SKM-1 treated with dmso at 0.1 percent for 144 hours (cell line): ENCODE measurements around the gene MYL12A.

Experiments used
- DNase-seq: peaks from one replicate; lab custom pipeline; 2025; ENCODE audit not compliant: unreplicated experiment; lab: John Stamatoyannopoulos, UW

Gene MYL12A

DNA sequence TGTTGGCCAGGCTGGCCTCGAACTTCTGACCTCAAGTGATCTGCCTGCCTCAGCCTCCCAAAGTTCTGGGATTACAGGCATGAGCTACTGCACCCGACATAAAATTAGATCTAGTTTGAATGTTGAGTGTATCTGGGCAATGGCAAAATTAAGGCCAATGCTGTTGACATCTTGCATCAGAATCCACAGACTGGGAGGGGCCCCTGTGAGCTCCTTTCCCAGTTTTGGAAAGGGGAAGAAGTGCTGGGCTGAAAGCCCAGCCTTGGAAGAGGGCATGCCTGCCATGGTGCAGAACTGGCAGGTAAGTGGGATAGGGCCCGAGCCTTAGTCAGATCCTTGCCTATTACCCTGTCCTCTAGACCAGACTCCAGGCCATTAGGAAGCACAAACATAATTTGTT, 23.4 kb upstream of the MYL12A start:
- no peak for DNase-seq

DNA sequence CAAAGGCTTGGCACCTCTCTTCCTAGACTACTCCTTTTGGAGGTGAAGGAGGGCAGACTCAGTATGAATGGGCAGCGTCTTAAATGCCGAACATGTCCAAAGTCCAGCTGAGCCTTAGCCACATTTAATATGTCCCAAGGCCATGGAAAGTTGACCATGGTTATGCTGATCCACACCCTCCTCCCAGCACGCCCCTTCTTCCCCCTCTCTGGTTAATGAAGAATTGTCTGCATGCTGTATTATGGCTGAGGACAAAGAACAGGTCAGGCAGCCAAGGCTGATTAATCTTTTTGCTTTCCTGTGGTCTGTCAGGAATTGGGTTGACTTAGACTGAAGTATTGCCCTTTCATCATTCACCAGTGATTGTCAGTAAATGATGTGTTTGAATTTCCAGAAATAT, 22.0 kb upstream of the MYL12A start:
- DNase-seq: no peak

DNA sequence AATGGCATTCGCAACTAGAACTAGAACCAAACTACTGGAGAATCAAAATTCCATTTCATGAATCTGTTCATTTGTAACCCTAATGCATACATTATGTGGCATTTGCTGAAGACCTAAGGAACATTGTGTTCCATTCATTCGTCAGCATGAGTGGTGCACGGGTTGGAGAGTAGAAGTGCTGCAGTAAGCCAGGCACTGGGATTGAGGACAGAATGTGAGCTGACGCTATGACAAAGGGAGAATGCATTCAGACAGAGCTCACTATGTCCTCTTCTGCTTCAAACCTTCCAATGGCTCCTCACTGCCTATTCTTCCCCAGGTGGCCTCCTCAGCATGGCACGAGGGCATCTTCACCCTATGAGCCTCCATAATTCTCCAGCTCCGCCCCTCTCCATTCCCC, 21.6 kb upstream of the MYL12A start:
- DNase-seq: no peak

DNA sequence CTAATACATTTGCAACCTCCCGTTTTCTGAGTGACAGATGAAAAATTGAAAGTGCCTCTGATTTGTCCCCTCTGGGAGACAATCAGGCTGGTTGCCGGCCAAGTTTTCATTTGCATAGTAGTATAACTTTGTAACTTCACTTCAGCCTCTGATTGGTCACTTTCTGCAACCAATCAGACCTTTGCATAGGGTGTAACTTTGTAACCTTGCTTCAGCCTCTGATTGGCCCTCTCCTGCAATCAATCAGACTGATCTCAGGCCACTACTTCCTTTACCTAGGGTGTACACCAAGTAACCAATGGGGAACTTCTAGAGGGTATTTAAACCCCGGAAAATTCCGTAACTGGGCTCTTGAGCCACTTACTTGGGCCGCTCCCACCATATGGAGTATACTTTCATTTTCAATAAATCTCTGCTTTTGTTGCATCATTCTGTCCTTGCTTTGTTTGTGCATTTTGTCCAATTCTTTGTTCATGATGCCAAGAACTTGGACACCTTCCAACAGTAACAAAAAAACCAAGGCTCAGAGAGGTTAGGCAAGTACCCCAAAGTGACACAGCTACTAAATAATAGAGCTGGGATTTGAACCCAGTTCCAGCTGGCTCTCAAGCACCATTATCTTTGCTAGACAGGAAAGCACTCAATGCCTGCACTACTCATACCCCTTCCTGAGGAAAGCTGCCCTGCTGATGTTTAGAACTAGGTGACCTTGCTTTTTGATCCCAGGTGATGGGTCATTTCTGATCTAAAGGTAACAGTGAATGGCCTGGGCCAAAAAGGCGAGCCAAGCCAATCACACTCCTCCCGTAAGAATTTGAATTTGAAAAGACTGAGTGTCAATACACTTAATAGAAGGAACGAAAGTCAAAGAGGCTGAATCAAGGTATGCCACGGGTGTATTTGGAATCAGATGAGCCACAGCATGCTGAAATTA, 16.9 kb upstream of the MYL12A start:
- DNase-seq: no peak

DNA sequence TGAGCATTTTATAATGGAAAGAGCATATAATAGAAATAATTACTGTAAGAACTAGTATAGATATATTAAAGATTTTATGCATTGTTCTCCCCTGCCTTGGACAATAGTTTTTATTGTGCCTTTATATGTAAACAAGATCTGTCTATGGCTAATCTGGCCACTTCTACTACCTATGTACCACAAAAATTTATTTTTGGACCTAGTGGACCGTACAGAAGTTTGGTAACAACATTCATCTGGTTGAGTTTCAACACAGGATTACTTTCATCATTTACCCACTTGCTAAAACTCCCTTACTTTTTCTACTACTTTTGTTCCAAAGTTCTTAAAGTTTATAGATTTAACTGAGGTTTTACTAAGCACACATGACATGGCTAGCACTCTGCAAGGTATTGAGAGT, 14.6 kb upstream of the MYL12A start:
- no peak for DNase-seq

DNA sequence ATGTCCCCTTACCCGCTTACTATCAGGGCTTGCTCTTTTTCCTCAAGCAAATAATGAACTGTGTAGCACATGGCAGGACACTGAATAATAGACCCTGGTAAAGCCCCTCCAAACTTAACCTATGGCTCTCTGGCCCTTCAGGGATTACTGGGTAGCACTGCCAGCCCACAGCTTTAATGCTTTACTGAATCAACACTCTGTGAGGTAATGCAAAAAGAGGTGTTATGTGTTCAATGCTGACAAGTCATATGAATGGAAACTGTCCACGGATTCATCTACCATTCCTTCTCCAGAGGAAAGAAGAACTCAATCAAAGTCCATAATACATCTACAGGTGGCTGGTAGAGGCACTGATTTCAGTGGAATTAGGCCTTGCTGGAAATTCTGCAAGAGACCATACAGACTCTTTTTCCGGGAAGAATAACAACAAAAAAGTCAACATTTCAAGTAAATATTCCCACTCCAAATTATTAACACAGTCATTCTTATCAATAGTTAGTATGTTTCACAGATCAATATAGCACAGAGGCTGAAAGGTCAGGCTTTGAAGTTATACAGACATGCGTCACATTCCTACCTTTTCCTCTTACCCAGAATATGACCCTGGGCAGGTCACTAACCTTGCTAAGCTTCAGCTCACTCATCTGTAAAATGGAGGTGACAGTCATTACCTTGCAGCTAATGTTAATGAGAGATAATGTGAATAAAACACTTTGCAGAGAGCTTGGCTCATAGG, 14.0 kb upstream of the MYL12A start:
- DNase-seq: no peak

DNA sequence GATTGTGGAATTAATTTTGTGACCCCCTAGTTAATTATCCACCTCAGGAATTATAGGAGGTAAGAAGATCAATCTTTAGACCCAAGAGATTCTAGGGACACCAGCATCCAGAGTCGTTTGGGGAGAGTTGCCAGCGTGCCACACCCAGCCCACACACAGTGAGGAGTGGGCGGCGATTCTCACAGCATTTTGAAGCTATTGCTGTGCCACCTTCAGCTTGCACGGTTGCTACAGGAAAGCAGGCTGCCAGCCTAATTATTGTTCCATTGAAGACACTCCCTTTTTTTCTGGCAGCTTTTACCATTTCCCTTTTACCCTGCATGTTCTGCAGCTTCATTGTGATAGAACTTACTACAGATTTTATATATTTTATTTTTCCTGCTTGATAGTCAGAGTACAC, 13.1 kb upstream of the MYL12A start:
- DNase-seq: no peak

DNA sequence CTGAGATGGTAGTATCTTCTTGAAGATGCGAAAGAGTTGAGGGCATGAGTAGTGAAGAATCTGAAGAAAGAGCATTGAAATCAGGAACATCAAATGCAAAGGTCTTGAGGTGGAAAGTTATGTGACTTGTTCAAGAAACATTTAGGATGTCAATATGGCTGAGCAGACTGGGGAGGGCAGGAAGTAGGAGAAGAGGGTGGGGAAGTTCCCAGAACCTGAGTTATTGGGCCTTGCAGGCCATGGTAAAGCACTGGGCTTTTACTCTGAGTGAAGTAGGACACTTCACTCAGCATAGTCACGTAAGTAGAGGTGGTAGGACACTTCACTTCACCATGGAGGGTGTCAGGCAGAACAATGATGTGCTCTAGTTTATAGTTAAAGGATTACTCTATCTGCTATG, 11.8 kb upstream of the MYL12A start:
- no peak for DNase-seq

DNA sequence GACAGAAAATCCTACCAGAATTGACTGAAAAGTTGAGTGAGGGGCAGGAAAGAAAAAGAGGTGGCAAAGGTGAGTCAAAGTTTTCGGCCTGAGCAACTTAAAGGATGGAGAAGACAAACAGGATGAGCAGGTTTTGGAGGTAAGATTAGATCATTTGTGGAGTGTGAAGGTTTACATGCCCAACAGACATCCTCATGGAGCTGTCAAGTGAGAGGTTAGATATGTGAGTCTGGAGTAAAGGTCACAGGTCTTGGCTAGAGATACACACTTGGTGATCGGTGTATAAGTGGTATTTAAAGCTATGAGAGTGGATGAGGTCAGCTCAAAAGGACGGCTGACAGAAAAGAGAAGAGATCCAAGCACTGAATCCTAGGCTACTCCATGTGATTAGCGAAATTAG, 11.1 kb upstream of the MYL12A start:
- no peak for DNase-seq

DNA sequence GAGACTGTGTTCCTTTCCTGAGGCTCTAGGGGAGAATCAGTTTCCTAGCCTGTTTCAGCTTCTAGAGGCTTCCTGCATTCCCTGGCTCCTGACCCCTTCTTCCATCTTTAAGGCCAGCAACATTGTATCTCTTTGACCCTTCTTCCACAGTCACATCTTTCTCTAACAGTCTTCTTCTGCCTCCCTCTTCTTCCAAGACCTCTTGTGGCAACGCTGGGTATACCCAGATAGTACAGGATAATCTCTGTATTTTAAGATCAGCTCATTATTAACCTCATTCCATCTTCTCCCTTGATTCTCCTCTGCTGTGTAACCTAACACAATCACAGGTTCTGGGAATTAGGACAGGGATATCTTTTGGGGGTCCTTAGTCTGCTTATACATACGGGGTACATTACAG, 8.9 kb upstream of the MYL12A start:
- no peak for DNase-seq

DNA sequence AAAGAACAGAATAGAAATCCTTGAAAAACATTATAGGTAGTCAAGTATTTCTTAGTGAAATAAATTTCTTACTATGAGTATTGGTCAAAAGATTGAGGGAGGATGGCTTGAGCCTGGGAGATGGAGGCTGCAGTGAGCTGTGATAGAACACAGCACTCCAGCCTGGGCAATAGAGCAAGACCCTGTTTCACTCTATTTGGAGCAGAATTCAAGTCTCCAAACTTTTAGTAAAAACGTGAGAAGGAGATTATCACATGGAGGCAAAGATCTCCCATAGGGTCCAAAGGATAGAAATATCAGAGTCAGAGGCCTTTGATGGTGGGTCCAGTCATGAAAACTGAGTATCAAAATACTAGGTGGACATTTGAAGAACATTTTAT, 2.4 kb upstream of the MYL12A start:
- no peak for DNase-seq

DNA sequence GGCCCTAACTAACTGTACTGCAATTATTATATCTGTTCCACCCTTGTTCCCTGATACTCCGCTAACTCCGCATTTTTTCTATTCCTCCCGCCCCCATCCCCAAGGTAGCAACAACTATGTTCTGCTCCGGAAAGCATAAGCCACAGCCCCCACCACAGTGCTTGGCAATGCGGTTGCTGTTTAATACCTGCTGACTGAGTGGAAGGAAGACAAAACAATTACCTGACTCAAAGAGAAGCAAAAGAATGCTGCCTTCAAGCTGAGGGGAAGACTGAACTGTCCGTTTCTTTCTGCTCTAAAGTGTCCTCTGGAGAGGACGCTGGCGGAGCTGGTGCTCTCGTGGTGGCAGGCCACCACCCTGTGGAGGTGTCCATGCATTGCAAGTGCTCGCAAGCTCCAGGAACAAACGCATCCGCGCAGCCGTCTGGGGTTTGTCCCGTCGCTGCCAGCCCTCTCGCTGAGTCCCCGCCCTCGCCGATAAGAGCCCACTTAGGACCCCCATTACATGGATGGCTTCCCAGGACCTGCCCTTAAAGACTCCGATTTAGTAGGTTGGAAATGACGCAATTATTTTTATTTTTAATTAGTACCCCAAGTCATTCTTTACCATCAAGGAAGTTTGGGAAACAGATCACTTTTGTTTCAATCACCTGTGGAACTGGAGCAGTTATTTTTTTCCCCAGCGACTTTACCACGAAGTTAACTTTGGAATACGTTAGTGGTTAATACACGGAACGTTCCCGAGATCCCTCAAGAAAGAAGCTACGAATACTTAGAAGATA, 1.6 kb upstream of the MYL12A start:
- DNase-seq: peak; percentile 82

DNA sequence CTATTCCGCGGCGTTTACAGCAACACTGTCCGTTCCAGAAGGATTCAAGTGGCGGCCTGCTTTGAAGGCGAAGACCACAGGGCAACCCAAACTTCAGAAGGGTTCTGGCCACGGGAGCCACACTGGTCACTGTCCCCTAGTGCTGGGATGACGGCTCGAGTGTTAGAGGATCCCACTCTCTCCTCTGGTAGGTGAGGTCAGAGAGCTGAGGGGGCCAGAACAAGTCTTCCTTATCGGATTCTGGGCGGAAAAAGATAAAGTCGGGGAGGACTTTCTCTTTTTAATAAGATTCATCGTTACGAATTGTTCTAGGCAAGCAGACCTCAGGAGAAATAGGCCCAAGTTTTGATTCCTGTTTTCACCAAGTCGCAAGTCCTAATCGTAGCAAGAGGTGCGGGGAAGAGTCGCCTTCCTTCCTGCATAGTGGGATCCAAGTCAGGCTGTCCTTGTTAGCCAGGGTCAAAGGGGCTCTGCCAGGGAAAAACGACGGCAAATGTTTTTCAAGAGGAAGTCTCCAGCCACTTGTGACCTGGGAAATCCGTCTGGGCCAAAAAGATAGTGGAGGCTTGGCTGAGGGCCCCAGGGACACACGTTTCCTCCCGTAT, 864 bp upstream of the MYL12A start:
- peak; percentile 60 for DNase-seq

DNA sequence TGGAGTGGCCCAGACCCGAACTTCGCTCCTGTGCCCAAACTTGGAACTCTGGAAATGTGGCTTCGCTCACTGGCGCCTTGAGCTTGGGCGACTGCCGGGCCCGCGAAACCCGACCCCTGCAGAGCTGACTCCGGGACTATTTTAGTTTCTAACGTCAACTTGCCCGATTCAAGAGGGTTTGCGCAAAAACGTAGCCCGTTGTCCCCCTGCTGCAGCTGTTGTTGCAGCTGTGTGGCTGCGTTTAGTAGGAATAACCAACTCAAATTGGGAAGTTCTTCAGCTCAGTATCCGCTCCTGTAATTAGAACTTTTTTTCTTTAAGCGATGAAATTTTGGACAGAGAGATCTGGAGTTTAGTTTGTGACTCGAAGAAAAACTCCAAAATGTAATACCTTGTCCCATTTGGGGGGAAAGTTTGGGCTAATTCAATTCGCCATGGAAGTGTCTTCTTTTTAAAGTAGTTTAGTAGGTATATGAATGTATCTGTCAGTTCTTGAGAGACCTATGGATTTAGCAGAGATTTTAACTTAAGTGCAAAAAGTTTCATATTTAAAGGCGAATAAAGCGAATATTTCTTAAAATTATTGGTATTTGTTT, 559 bp downstream of the MYL12A start:
- DNase-seq: peak; percentile 24

DNA sequence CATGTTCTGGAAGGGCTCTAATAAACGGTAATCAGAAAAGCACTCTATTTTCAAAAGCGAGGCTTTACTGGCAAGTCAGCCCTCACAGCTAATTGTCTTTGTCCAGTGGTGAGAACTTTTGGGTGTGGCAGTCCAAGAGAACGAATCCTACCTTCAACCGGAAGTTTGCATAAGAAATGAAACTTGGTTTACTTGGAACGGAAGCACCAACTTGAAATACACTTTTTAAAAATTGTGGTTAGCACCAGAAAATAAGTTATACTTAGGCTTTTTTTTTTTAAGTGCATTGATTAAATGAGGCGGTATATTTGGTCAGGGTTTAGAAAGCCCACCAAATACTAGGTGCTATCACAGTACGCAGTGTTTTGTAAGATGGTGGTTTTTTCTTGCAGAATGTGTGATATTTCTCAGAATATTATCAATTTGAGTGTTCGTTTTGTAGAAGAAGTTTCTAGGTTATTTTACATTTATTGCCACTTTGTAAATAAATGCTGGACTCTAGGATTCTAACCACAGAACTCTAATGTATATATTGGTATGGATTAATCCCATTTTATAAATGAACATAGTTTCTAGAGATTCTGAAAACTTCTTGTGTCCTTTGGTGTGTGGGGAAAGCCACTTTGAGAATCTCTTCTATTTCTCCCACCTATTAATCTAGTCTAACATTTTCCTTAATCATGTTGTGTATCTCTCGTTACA, 1.2 kb downstream of the MYL12A start:
- DNase-seq: peak; percentile 32

DNA sequence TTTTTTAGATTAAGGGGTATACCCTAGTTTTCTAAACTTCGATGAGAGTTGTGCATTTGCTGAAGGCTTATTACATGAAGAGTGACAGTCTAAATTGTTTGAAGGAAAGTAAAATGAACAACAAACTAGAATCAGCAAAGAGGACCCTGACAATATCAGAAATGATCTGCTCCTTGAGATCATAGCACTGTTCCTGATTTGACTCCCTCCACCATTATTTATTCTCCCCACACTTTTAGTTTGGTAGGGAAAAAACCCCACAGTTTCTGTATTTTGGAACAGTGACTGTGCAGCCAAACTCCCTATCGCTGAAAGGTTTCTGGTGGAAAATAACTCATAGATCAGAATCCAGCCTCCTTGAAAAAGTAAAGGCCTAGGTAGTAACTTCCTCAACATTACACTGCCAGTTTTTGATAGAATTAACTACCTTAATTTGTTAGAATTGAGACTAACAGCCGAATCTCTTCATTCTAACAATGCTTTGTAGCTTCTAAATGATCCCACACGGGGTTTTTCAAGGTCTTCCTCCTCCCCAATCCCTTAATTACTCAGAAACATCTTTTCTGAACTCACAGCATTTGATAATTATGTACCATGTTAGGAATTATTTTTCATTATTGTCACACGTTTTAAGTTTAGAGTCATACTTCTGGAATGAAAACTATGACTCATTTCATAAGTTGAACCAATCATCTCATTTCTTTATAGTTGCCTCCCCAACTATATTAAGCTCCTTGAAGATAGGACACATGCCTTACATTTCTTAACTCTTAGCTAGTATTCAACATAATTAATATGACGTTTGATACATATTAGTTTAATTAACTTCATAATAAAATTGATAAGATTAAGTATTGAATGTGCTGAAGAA, 2.9 kb downstream of the MYL12A start:
- no peak for DNase-seq

DNA sequence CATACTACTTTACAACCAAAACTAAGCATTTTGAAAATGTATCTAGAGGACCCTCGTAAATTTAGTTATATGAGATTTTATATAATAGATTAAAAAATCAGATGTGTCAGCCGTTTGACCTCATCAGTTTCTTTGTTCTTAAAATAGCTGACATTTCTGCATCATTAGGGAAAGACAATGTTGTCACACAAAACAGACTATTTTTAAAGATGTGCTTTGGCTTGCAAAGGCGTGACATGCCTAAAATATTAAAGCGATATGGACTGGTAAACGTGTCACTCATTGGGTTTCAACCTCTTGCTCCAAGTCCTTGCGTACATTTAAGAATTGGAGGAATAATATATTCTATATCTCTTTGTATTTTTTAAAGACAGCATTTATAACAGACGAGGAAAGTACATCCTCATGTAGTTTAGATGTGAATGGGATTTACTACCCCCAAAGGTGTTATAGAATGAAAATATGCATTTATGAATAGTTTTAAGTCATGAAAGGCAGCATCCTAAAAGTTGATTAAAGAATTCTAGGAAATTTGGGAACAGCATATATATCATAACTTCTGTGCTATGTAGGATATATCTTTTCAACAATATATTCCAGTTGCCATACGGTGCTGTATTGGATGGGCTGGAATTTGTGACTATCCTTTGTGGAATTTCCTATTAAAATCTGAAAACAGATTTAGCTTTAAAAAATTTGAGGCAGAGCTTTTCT, 3.8 kb downstream of the MYL12A start:
- DNase-seq: no peak

DNA sequence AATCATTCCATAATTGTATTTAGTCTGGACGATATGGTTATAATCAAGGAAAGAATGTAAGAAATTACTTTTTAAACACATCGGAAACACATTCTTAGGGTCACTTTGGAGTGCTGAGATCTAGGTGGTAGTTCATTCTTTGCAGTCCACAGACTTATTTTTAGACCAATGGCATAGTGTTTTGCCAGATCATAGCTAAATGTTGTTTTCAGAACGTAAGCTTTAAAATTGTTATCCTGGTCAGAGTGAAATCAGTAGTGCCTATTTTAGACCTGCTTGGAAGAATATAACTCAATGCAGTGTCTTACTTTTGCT, 4.3 kb downstream of the MYL12A start:
- DNase-seq: no peak

DNA sequence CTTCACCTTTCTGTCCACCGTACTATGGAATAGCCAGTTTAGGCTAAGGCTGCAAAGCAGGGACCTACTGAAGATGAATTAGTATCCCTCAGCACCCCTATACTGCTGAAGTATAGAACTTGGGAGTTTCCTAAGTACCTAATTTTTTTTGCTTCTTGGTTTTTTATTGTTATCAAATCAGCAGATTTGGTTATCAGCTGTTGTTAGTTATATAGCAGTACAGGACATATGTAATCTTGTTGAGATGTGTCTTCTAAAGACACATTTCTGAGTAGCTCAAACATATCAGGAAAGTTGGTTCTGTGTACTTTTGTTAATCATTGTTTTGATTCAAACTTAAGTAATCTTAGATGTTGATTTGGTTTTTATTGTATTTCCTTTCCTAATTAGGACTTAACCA, 5.2 kb downstream of the MYL12A start:
- DNase-seq: no peak
